Astrocyte (in vitro differentiated cells and primary cell): ENCODE measurements around the gene MTA3. TPM values are rescaled to one million over a fixed set of nuclear protein-coding genes. Genes with fewer than 3 reads are reported as not detected.
"Not testable (repeated sequence)": the region's sequence is repeated elsewhere in the genome, so short reads cannot be mapped to it uniquely, and the experiment has no call there.

Experiments used
- DNase-seq: peaks from one replicate; pipeline ENCODE4 v3.0.0-alpha.2; 2010; ENCODE audit warnings: low read depth
- FAIRE-seq: peaks from 2 replicates; lab custom pipeline; 2011; peaks lifted over from hg19 to GRCh38; lab: Jason Lieb, UNC
- H2AFZ ChIP-seq: 2 replicates; pipeline ENCODE4 v1.6.0; 2012; ENCODE audit warnings: low read depth, low read length, inconsistent platforms
- H3K27ac ChIP-seq: 2 replicates; pipeline ENCODE4 v1.5.1; 2011; ENCODE audit warnings: low read depth, low read length, inconsistent platforms
- H3K27me3 ChIP-seq: 2 replicates; pipeline ENCODE4 v1.6.0; 2011; ENCODE audit warnings: low read length, inconsistent platforms; ENCODE audit not compliant: insufficient read depth
- H3K36me3 ChIP-seq: 2 replicates; pipeline ENCODE4 v1.5.1; 2011; ENCODE audit warnings: low read length, inconsistent platforms; ENCODE audit not compliant: insufficient read depth
- H3K4me1 ChIP-seq: 2 replicates; pipeline ENCODE4 v1.5.1; 2011; ENCODE audit warnings: low read length, inconsistent platforms; ENCODE audit not compliant: insufficient read depth
- H3K4me2 ChIP-seq: 2 replicates; pipeline ENCODE4 v1.6.0; 2012; ENCODE audit warnings: low read length, inconsistent platforms
- H3K4me3 ChIP-seq: 2 replicates; pipeline ENCODE4 v1.5.1; 2011; ENCODE audit warnings: low read depth, mild to moderate bottlenecking, low read length, inconsistent platforms; ENCODE audit not compliant: insufficient read depth
- H3K79me2 ChIP-seq: 2 replicates; pipeline ENCODE4 v1.6.0; 2012; ENCODE audit warnings: mild to moderate bottlenecking, low read length, inconsistent platforms; ENCODE audit not compliant: insufficient read depth
- H3K9ac ChIP-seq: 2 replicates; pipeline ENCODE4 v1.6.0; 2012; ENCODE audit warnings: mild to moderate bottlenecking, low read length, inconsistent platforms
- H3K9me3 ChIP-seq: 2 replicates; pipeline ENCODE4 v1.5.1; 2012; ENCODE audit warnings: low read depth, mild to moderate bottlenecking, low read length, inconsistent platforms; ENCODE audit not compliant: insufficient read depth
- H4K20me1 ChIP-seq: 2 replicates; pipeline ENCODE4 v1.6.0; 2012; ENCODE audit warnings: low read length, inconsistent platforms; ENCODE audit not compliant: insufficient read depth
- H3K27ac Mint-ChIP-seq: one replicate; pipeline ENCODE4 v1.8.0; 2021; ENCODE audit warnings: mild to moderate bottlenecking, mixed read lengths; ENCODE audit not compliant: unreplicated experiment
- H3K27me3 Mint-ChIP-seq: one replicate; pipeline ENCODE4 v1.8.0; 2021; ENCODE audit warnings: low read depth, mixed read lengths; ENCODE audit not compliant: unreplicated experiment
- H3K36me3 Mint-ChIP-seq: one replicate; pipeline ENCODE4 v1.8.0; 2021; ENCODE audit warnings: low read depth, mixed read lengths; ENCODE audit not compliant: unreplicated experiment
- H3K4me1 Mint-ChIP-seq: one replicate; pipeline ENCODE4 v1.8.0; 2021; ENCODE audit warnings: low read depth, mixed read lengths; ENCODE audit not compliant: unreplicated experiment
- H3K4me3 Mint-ChIP-seq: one replicate; pipeline ENCODE4 v1.8.0; 2021; ENCODE audit warnings: mild to moderate bottlenecking, moderate library complexity, mixed read lengths; ENCODE audit not compliant: unreplicated experiment
- H3K9me3 Mint-ChIP-seq: one replicate; pipeline ENCODE4 v1.8.0; 2021; ENCODE audit warnings: mild to moderate bottlenecking, mixed read lengths; ENCODE audit not compliant: unreplicated experiment
- EZH2 ChIP-seq: IDR thresholded peaks from 2 replicates; pipeline ENCODE4 v1.6.1; 2012; ENCODE audit warnings: mild to moderate bottlenecking, low read length, inconsistent platforms; ENCODE audit not compliant: insufficient read depth
- total RNA-seq: library from RNA; stranded (reverse); gene quantifications from 2 replicates; pipeline ENCODE4 v1.2.1, GENCODE V29; 2021
- TF ChIP-seq, protein P1 (sequence below): IDR thresholded peaks from 2 replicates; pipeline ENCODE4 v1.5.1; 2011; ENCODE audit warnings: low read depth, mild to moderate bottlenecking, inconsistent platforms, low read length, moderate library complexity; ENCODE audit not compliant: insufficient read depth

MTA3 gene
- total RNA-seq, 1 donor from 2014 or later = 69.4 TPM

DNA sequence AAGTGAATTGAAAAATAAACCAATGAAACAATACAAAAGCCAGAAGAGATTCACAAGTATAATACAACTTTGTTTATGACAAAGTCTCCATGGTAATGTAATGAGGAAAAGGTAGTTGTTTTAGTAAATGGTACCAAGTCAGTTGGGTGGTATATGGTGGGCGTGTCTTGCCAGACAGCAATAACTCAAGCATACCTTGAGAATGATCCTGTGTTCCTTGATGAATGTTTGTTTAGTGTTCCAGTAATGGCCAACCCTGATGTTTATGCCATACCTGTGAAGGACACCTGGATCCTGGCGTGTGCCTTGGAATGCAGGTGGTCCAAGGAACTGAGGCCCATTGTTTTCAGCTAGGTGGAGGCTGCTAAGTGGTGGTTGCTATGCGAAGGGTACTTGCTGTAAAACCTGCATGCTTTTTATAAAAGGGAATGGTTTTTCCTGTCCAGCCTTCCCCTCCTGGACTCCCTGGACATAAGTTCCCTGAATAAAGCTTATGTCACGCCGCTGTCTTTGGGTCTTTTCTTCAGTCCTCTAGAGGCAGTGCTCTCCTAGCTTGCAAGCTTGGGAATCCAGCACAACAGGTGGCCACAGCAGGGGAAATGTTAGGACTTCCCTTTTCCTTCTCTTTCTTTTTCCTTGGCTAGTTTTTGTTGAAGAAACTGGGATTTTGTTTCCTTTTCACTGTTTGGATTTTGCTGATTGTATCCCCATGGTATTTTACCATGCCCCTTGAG is 54.7 kb downstream of the MTA3 start:
- H3K27ac Mint-ChIP-seq = no peak overlapping the region
- H3K4me3 Mint-ChIP-seq = no peak overlapping the region
- H3K4me3 ChIP-seq = no peak overlapping the region
- DNase-seq (no peak), FAIRE-seq (no peak)
- H3K9me3 Mint-ChIP-seq = no peaks in the 10 kb centered on the region
- H3K36me3 ChIP-seq = peaks cover 2% of the 10 kb centered on the region
- peaks cover 8% of the 10 kb centered on the region for H3K4me1 Mint-ChIP-seq
- TF ChIP-seq EZH2 = no peak
- TF ChIP-seq, protein P1, sequence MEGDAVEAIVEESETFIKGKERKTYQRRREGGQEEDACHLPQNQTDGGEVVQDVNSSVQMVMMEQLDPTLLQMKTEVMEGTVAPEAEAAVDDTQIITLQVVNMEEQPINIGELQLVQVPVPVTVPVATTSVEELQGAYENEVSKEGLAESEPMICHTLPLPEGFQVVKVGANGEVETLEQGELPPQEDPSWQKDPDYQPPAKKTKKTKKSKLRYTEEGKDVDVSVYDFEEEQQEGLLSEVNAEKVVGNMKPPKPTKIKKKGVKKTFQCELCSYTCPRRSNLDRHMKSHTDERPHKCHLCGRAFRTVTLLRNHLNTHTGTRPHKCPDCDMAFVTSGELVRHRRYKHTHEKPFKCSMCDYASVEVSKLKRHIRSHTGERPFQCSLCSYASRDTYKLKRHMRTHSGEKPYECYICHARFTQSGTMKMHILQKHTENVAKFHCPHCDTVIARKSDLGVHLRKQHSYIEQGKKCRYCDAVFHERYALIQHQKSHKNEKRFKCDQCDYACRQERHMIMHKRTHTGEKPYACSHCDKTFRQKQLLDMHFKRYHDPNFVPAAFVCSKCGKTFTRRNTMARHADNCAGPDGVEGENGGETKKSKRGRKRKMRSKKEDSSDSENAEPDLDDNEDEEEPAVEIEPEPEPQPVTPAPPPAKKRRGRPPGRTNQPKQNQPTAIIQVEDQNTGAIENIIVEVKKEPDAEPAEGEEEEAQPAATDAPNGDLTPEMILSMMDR = no peak
- H4K20me1 ChIP-seq = peaks cover 13% of the 10 kb centered on the region
- no peaks in the 10 kb centered on the region for H3K27me3 ChIP-seq
- H3K79me2 ChIP-seq = no peaks in the 10 kb centered on the region
- H3K27me3 Mint-ChIP-seq = no peaks in the 10 kb centered on the region
- no peak overlapping the region for H3K4me2 ChIP-seq
- H3K4me1 ChIP-seq = peaks cover 8% of the 10 kb centered on the region
- peaks cover 5% of the 10 kb centered on the region for H3K36me3 Mint-ChIP-seq
- no peak overlapping the region for H3K27ac ChIP-seq
- no peak overlapping the region for H2AFZ ChIP-seq
- H3K9me3 ChIP-seq = no peaks in the 10 kb centered on the region
- no peak overlapping the region for H3K9ac ChIP-seq

DNA sequence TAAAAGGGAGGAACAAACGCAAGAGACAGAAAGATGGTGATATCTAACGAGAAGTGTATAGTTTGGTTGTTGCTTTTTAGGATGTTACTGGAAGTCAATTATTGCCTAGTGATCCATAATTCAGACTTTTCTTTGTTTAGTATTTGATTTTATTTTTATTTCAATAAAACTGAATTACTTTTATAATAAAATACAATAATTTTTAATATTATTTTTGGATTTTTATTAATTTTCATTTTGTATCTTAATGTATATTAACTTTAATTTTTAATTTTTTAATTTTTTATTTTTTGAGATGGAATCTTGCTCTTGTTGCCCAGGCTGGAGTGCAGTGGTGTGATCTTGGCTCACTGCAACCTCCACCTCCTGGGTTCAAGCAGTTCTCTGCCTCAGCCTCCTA is 55.6 kb downstream of the MTA3 start:
- Histone ChIP-seq H3K27ac (no peak overlapping the region), H3K27me3 (no peaks in the 10 kb centered on the region), H3K4me3 (no peak overlapping the region), H2AFZ (no peak overlapping the region), H3K36me3 (peaks cover 2% of the 10 kb centered on the region), H3K4me1 (no peaks in the 10 kb centered on the region), H3K9me3 (no peaks in the 10 kb centered on the region), H3K9ac (no peak overlapping the region), H4K20me1 (peaks cover 13% of the 10 kb centered on the region), H3K79me2 (no peaks in the 10 kb centered on the region), H3K4me2 (no peak overlapping the region)
- FAIRE-seq (no peak), DNase-seq (no peak)
- Mint-ChIP-seq H3K27ac (no peak overlapping the region), H3K4me3 (no peak overlapping the region), H3K9me3 (no peaks in the 10 kb centered on the region), H3K36me3 (peaks cover 7% of the 10 kb centered on the region), H3K4me1 (peaks cover 3% of the 10 kb centered on the region), H3K27me3 (no peaks in the 10 kb centered on the region)
- TF ChIP-seq EZH2 = no peak

DNA sequence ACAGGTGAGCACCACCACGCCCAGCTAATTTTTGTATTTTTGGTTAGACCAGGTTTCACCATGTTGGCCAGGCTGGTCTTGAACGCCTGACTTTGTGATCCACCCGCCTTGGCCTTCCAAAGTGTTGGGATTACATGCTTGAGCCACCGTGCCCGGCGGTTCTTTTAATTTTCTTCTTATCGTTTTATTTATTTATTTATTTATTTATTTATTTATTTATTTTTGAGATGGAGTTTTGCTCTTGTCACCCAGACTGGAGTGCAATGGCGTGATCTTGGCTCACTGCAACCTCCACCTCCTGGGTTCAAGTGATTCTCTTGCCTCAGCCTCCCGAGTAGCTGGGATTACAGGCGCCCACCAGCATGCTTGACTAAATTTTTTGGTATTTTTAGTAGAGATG is 59.6 kb downstream of the MTA3 start:
- H4K20me1 ChIP-seq, FAIRE-seq, H3K4me1 Mint-ChIP-seq, H3K27me3 ChIP-seq, H3K79me2 ChIP-seq, H3K4me3 Mint-ChIP-seq, H3K9ac ChIP-seq, DNase-seq, H3K4me2 ChIP-seq, H2AFZ ChIP-seq, H3K36me3 Mint-ChIP-seq, H3K27me3 Mint-ChIP-seq, H3K9me3 ChIP-seq, H3K4me3 ChIP-seq, H3K36me3 ChIP-seq, H3K4me1 ChIP-seq, H3K9me3 Mint-ChIP-seq, H3K27ac Mint-ChIP-seq, H3K27ac ChIP-seq: not testable (repeated sequence)
